GM18519 (cell line): ENCODE measurements around the gene PSMD14.
"Not testable (repeated sequence)": the region's sequence is repeated elsewhere in the genome, so short reads cannot be mapped to it uniquely, and the experiment has no call there.

Source experiments
- ATAC-seq: cut with Tn5 transposase; IDR thresholded peaks from one replicate; pipeline ENCODE4 v1.9.1; 2021; ENCODE audit warnings: mild to moderate bottlenecking, moderate library complexity; ENCODE audit not compliant: unreplicated experiment, low FRiP score

PSMD14 gene

DNA sequence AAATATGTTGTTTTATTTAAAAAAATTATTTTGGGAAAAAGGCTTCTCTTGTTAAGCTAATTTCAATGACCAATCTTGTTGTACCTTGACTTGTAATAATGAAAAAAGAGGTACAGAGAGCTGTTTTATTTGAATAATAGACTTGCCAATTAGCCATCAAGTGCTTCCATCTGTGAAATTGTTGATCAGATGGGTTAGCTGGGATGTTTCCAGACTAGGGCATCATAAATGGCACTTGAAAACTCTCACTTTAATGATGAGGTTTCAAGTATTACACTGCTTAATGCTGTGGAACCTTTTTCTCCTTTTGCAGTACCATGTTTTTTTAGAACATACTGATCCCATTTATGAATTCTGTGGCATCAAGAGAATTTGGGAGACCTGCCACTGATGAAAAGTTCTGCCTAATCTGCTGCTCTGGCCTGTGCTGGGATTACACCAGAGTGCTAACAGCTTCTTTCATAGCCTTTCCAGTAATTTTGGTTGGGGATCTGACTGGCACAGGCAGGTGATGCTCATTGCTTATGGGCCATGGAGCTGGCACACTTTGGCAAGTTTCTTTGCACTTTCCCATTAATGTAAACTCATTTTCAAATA is 24.2 kb downstream of the PSMD14 start:
- no peak for ATAC-seq

DNA sequence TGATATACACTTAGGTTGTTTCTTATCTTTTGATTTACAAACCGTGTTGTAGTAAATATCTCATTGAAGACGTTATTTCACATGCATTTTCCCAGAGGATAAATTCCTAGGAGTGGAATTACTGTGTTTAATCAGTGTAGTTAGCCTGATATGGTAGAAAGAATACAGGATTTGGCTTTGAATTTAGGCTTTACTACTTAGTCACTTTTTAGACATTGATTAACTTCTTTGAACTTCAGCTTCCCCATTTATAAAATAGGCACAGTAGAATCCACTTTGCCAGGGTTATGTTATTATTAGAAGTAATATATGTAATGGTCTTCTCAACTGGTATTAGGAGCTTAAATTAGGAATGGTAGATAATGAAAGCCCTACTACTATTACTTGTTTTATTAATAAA is 27.4 kb downstream of the PSMD14 start:
- no peak for ATAC-seq

DNA sequence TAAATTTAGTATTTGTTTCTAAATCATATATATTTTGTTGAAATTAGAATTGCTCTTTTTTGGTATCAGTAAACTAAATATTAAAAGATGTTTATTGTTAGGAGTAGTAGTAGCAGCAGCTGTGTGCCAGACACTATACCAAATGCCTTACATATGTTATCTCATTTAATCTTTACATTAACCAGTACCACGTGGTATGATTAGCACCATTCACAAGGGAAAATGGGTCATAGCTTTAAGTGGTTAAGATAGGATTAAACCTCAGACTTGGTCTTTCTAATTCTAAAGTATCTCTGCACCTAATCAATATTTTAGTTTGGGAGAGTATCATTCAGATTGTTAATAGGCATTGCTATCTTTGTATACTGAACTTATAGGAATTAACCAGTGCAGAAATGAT is 29.0 kb downstream of the PSMD14 start:
- ATAC-seq, result no peak

DNA sequence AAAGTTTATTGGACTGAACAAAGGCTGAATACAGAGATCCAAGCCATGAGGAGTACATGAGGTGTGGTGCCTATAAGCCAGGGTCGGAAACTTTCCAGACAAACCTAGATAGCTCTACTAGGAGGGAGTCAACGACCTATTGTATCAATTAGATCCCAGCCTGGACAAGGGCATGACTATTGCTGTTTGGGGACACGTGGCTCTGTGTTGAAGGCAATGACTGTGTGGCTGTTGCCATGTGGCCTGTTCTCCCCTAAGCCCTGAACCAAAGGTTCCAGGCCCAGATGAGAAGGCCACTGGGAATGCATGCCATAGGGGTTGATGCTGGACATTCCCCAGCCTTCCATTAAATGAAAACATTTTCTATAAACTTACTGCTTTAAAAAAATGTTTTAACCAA is 31.3 kb downstream of the PSMD14 start:
- ATAC-seq, result not testable (repeated sequence)

DNA sequence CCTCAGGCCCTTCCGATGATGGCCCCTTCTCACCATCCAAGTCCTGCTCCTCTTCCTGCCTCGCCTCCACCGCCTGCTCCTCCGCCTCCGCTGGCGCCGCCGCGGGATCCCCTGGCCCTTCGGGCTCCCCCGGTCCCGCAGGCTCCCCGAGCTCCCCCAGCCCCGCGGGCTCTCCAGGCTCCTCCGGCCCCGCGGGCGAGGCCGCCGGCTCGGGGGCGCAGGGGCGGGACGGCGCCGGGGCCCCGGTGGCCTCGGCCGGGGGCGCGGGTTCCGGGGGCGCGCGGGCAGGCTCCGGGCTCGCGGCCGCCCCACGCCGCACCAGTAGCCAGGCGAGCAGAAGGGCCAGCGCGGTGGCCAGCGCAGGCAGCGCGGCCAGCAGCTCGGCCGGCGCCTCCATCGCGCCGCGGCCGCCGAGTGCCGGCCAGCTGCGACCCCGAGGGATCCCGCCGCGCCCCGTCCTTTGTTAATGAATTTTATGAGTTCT is 32.7 kb downstream of the PSMD14 start:
- not testable (repeated sequence) for ATAC-seq

DNA sequence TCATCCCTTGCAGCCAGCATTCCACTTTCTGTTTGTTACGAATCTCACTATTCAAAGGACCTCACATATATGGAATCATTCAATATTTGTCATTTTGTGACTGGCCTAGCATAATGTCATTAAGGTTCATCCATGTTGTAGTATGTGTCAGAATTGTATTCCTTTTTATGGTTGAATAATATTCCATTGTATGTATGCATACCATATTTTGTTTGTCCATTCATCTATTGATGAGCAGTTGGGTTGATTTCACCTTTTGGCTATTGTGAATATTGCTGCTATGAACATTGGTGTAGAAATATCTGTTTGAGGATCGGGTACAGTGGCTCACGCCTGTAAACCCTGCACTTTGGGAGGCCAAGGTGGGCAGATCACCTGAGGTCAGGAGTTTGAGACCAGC is 35.0 kb downstream of the PSMD14 start:
- ATAC-seq, result no peak

DNA sequence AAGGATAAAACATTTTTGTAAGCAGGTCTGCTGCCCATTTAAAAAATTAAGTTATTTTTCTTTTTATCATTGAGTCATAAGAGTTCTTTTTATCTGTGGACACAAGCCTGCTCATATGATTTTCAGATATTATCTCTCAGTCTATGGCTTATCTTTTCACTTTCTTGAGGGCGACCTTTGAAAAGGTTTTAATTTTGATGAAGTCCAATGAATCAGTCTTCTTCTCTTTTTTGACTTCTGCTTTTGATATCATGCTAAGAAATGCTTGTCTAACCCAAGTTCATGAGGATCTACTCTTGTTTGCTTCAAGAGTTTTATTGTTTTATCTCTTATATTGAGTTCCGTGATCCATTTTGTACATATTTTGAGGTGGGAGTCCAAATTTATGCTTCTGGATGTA is 36.5 kb downstream of the PSMD14 start:
- no peak for ATAC-seq

DNA sequence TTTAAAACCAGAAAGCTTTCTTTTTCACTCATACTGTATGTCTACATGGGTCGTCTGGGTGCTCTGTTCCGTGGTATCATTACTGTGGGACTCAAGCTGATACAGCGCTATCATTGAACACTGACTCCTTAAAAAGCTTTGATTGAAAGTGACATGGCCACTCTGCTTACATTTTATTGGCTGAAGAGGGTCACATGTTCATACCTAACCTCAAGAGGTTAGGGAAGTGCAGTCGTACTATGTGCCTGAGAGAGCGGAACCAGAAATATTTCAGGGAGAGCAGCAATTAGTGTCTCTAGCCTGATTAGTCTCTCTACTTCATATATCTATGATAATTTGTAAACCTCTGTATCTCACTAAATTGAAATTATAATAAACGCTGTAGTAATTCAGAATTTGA is 43.5 kb downstream of the PSMD14 start:
- ATAC-seq, result no peak

DNA sequence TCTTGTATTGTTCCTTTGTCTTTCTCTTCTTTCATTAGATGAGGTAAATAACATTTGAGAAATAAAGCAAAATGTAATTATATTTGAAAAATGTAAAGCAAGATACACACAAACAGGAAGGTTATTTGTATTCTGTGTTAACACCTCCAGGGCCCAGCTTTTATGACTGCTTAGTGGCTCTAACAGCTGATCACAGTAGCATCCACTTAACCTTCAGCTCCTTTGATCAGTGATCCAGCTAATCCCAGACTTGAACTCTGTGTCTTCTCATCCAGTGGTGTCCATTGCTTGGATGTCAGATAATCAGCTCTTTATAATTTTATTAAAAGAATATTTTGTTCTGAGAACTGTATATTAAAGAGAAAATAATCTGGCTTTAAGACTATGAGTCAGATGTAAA is 44.5 kb downstream of the PSMD14 start:
- ATAC-seq, result no peak

DNA sequence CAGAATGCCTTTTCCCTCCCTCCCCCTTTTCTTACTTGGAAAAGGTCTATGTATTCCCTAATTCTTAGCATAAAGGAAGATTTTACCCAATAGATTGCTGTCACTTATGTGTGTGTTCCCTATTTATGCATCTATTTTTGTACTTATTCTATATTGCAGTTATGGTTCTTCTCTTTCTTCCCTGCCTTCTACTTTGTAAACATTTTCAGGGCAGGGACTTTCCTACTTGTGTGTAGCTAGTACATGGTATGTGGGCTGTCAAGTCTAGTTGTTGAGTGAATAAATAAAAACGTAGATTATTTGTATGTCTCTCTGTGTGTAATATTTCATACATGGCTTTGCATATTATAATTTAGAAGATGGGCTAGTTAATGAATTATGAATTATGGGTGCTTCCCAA is 45.3 kb downstream of the PSMD14 start:
- ATAC-seq, result no peak

DNA sequence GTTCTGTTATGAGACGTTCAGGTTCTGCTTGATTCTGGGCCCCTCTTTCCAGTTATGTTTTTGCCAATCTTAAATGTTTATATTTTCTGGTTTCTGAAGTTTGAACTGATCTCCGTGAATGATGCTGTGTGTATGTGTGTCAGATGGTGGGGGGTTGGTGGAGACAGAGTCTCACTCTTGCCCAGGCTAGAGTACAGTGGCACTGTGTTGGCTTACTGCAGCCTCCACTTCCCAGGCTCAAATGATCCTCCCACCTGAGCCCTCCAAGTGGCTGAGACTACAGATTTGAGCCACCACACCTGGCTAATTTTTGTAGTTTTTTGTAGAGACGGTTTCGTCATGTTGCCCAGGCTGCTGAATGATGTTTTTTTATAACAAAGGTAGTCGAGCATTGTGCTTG is 45.9 kb downstream of the PSMD14 start:
- ATAC-seq, result no peak

DNA sequence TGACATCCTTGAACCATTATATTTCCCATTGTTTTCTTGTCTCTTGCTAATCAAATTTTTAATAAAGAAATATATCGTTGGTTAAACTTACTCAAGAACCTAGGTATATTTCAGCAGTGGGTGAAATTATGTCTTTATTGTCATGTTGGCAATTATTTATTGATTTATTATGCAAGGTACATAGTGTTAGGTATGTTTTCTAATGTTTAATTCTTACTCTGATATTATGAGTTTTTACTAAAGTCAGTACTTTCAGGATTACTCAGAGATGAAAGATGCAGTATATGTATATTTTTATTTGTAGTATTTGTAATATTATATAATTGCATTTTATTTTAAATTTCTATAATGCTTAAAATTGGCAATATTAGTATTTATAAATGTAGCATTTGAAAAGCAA is 46.9 kb downstream of the PSMD14 start:
- ATAC-seq, result no peak

DNA sequence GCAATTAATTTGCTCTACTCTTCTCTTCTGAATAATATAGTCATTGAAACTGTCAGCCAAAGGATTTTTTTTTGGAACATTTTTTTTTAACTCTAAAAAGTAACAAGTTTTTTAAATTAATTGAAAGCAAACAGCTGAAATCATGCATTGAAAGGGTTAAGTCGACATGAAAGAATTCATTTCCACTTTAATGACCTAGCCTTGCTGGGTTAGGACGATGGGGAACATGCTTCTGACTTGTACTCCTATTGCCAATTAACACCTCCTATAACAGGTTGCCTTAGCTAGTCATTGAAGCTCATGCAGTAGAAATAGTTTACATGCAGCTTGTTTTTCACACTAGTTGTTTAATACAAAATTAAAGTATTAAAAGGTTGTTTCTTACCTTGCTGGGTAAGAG is 47.8 kb downstream of the PSMD14 start:
- no peak for ATAC-seq

DNA sequence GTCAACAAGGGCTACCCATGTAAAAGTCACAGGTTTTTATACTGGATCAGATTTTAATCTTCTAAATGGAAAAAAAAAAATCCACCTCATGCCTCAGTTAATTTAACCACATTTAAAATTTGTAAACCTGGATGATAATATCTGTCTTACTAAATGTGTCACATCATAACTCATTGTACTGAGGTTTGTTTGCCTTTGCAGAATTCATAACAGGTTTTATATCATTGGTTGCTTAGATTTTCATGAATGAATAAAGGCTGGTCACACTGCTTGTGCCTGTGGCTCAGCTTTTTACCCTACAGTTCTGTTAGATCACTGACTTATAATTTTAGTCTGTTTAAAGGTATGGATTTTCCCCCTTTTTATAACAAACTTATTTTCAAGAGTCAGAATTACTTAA is 48.9 kb downstream of the PSMD14 start:
- ATAC-seq, result no peak

DNA sequence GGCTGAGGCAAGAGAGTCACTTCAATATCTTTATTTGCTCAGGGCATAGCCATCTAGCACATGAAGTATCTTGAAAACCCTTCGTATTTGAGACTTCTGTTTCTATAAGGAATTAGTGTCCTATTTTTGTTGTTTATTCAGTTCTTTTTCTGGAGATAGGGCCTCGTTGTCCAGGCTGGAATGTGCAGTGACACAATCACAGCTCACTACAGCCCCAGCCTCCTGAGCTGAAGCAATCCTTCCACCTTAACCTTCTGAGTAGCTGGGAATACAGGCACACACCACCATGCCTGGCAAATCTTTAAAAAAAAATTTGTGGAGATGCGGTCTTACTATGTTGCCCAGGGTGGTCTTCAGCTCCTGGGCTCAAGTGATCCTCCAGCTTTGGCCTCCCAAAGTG is 50.6 kb downstream of the PSMD14 start:
- no peak for ATAC-seq

DNA sequence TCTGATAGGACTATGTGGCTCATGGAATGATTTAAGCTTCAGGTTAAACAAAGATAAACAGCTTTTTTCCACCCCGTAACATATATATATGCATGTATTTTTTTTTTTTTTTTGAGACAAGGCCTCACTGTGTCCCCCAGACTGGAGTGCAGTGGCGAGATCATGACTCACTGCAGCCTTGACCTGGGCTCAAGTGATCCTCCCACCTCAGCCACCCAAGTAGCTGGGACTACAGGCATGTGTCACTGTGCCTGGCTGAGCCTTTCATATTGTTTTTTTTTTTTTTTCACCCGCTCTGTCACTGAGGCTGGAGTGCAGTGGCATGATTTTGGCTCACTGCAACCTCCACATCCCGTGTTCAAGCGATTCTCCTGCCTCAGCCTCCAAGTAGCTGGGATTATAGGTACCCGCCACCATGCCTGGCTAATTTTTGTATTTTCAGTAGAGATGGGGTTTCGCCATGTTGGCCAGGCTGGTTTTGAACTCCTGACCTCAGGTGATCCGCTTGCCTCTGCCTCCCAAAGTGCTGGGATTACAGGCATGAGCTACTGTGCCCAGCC is 52.0 kb downstream of the PSMD14 start:
- ATAC-seq, result not testable (repeated sequence)

DNA sequence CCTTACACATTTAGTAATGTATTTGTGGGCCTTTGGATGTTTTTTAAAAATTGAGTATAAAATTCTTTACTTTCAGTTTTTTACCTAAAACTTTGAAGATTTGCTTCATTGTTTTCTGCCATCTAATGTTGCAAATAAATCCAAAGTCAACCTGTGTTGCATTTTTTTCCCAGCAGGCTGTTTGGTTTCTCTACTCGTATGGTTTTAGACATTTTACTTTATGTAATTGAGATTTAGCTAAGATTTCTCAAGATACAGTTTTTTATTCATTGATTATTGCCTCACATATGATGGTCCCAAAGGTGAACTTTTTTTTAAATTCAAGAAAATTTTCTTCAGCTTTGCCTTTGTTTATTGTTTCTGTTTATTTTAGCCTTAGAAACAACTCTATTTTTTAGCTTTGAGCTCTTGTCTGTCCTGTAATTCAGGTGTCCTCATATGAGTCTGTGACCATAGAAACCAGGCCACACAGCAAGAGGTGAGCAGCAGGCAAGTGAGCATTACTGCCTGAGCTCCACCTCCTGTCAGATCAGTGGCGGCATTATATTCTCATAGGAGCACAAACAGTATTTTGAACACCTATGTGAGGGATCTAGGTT is 54.4 kb downstream of the PSMD14 start:
- ATAC-seq, result no peak

DNA sequence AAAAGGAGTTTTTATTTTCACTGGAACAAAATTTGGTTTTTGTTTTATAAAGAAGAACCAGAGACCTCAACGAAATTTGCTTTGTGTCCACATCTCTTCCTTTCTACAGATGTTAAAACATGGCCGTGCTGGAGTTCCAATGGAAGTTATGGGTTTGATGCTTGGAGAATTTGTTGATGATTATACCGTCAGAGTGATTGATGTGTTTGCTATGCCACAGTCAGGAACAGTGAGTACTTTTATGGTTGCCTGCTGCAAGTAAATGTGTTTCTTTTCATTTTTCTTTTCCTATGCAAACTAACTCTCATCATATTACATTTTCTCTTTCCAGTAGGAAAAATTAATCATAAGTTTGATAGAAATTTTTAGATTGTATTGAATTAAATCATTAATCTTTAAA is 59.5 kb downstream of the PSMD14 start:
- ATAC-seq, result no peak

DNA sequence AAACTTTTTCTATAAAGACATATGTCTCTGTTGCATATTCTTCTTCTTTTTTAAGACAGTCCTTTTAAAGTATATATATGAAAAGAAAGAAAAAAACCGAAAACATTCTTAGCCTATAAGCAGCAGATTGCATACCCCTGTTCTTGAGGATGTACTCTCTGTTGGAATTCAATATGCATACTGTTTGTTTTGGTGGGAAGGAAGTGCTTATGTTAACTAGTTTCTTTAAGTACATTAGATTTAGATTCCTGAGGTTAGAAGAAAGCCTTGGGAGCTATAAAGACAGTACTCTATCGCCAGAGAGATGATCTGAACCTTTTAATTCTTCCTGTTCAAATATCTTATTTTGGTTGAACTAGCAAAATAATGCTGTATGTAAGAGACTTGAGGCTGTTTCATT is 61.1 kb downstream of the PSMD14 start:
- no peak for ATAC-seq

DNA sequence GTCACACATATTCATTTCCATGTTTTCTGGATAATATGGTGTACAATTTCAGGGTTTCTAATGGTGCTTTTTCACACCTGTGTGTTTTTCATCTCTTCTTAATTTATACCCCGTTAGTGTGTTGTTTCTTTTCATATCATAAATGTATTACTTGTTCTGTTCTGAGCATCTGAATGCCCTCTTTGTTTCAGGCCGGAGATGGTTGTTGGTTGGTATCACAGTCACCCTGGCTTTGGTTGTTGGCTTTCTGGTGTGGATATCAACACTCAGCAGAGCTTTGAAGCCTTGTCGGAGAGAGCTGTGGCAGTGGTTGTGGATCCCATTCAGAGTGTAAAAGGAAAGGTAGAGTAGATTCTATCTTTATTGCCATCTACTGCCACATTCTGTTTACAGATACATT is 62.8 kb downstream of the PSMD14 start:
- ATAC-seq, result no peak

DNA sequence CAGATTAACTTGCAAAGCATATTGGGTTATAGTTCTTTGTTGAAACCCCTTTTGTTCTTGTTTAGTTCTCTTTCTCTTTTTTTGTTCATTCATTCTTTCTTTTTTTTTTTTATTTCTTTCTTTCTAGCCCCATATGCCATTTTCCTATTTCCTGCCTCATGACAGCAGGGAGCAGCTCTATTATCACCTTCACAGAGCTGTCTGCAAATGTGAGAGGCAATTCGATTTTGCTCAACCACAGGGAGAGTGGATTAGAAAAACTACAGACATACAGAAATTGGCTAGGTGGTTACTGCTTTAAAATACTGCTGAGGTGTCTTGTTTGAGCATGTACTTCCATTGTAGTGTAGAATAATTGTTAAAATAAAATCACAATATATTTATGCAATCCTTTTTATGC is 63.6 kb downstream of the PSMD14 start:
- ATAC-seq, result no peak

DNA sequence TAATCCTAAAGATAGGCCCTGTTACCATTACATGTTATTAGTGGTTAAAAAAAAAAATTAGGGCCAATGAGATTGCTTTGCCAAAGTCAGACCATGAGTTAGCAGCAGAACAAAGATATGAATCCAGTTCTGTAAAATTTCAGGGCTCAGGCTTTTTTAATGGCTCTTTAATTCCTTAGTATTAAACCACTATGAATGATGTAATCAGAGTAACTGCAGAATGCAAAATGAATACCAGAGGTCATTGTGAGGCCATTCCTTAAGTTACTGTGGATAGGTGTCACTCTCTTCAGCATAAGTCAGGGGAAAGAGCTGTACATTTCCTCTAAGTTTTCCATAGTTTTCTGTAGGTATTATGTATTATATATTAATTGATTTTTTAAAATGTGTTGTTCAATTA is 65.7 kb downstream of the PSMD14 start:
- ATAC-seq, result no peak
